Ramos (cell line): Measurements from ENCODE around the gene CELSR1.

ENCODE experiments used
- in situ Hi-C: fragments of 300-500 bp; cut with MboI; formaldehyde crosslinking; loops from one replicate; pipeline ENCODE4 v1.14.3; 2022; ENCODE audit warnings: low sequenced_read_pairs; ENCODE audit not compliant: unreplicated experiment

CELSR1 gene

GRCh38 chr22:46452195-46453005 lies 85.0 kb downstream of the CELSR1 start:
- in situ Hi-C loops, result no loop called here

DNA sequence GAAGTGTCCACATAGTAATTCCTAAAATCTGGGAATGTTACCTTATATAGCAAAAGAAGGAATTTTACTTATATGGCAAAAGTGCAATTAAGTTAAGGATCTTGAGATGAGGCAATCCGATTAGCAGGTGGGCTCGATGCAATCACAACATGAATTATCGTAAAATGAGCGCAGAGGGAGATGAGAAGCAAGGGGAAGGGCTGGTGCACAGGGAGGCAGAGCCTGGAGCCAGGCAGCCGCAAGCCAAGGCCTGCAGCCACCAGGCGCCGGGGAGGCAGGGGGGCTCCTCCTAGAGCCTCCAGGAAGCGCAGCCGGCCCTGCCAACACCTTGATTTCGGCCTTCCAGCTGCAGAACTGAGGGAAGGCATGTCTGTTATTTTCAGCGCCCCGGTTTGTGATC lies 85.7 kb downstream of the CELSR1 start:
- in situ Hi-C loops, result no loop called here

DNA sequence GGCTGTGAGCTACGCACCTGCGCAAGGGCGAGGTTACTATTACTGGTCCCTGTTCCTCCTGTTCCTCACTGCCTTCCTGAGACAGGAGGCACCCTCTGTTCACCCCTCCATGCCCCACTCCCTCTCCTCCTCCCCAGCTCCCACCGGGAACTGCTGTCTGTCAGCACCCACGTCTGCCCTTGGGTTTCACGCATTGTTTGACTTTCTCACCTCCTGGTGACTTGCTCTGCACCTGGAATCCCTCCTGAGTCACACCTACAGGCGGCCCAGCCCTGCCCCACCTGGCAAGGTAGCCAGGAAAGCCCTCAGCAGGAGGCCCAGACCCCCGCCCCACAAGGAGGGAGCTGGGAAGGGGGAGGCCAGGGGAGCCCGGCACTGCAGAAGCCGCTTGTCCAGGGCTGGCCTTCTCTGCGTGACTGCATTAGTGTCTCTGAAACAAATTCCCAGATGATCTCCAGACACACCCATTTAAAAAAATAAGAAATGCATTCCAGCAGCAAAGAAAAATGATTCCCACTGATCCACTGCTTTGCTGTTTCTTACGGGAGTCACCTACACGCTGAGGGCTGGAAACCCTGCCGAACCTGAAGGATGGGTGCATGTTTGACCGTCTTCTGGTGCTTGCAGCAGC lies 86.4 kb downstream of the CELSR1 start:
- in situ Hi-C loops, result no loop called here

GRCh38 chr22:46449974-46450745 lies 87.3 kb downstream of the CELSR1 start:
- in situ Hi-C loops, result no loop called here

DNA sequence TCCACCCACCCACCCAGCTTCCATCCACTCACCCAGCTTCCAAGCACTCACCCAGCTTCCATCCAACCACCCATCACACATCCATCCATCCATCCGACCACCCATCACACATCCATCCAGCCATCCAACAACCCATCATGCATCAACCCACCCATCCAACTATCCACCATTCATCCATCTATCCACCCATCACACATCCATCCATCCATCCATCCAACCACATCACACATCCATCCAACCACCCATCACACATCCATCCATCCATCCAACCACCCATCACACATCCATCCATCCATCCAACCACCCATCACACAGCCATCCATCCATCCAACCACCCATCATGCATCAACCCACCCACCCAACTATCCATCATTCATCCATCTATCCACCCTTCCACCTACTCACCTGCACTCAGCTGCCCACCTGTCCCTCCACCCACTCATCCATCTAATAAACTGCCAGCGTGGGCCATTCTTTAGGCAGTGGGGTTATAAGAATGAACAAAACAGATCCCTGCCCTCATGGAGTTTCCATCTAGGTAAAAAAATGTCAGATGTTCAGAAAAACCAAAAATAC lies 88.2 kb downstream of the CELSR1 start:
- in situ Hi-C loops, result no loop called here

DNA sequence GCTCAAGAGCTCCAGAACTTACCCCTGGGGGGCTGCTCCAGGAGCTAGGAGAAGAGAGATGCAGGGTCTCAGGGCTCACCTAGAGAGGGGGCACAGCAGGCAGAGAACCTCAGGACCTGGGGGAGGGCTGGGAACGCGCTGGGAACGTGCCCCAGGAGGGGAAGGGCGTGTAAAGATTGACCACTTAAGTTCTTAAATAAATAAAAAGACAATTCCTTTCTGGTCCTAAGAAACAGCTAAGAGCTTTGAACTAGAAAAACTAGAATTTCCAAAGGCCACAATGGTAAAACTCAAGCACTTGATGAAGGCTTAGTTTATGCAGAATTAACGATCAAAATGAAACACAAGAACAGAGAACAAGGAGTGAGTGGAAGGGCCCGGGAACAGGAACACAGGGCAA lies 89.1 kb downstream of the CELSR1 start:
- in situ Hi-C loops, result no loop called here

GRCh38 chr22:46447906-46448305 lies 89.5 kb downstream of the CELSR1 start:
- in situ Hi-C loops, result no loop called here

- in situ Hi-C loops, result no loop called here
Observed at GRCh38 chr22:46446799-46447198, 90.6 kb downstream of the CELSR1 start.

DNA sequence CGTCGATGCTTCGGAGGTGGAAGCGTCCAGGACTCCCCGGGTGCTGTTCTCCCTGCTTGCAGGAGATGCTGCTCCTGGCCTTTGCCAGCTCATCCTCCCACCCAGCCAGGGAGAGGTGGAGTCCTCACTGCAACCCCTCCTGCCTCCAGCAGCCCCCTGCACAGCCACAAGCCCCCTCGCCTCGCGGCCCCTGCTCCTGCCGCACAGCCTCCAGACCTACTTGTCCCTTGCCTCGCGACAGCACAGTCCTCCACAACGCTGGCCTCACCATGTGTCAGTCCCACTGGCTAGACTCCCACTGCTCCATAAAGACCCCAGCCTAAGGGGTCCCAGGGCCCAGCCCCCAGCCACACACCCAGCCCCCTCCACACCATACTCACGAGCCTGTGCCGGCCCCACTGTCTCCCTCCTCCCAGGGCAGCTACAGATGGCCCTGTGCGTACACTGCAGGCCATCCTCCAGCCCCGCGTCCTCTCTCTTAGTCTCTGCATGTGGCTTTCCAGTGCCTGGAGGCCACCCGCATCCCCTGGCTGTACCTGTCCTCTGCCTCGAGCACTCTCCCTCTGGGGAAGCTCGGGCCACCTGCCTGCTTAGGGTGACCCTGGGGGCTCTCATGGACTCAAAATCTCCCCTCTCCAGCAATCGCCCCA lies 91.5 kb downstream of the CELSR1 start:
- in situ Hi-C loops, result no loop called here

DNA sequence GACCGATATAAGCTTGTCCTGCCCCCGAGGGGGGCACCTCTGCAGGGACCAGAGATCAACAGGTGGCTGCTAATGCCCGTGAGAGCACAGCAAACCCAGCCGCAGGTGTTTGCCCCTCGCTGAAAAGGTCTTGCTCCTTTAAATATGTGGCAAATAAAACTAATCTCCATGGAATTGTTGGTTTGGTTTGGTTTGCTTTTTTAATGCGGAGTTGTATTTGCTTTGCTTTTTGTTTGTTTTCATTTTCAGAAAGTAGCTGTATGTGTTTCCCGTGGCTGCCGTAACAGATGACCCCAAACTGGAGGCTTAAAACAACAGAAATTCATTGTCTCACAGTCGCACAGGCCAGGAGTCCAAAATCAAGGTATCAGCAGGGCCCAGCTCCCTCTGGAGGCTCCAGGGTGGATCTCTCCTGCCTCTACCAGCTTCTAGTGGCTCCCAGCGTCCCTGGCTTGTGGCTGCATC lies 93.0 kb downstream of the CELSR1 start:
- in situ Hi-C loops, result no loop called here

DNA sequence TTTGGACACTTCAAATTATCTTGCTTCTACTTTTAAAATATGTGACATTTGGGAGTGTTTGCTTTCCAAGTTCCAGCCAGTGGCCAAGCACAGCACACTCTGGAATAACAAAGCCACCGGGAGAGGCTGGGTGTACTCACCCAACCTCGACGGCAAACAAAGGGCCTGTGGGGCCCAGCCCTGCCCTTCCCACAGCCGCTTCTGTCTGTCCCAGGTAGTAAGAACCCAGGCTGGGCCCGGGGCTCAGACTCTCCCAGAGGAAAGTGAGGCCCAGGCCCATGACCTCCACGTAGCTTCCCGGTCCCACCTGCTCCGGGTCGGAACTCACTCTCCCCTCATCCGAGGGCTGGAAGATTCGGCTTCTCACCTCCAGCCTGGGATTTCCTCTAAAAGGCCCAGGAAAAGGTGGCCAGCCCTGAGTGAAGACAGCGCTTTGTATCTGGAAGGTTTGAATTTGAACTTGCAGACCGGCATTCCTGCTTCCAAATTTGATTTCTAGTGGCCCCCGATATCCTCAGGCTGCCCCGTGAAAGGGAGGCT lies 93.5 kb downstream of the CELSR1 start:
- in situ Hi-C loops, result no loop called here

- in situ Hi-C loops, result no loop called here
Observed at GRCh38 chr22:46442217-46442853, 95.1 kb downstream of the CELSR1 start.

DNA sequence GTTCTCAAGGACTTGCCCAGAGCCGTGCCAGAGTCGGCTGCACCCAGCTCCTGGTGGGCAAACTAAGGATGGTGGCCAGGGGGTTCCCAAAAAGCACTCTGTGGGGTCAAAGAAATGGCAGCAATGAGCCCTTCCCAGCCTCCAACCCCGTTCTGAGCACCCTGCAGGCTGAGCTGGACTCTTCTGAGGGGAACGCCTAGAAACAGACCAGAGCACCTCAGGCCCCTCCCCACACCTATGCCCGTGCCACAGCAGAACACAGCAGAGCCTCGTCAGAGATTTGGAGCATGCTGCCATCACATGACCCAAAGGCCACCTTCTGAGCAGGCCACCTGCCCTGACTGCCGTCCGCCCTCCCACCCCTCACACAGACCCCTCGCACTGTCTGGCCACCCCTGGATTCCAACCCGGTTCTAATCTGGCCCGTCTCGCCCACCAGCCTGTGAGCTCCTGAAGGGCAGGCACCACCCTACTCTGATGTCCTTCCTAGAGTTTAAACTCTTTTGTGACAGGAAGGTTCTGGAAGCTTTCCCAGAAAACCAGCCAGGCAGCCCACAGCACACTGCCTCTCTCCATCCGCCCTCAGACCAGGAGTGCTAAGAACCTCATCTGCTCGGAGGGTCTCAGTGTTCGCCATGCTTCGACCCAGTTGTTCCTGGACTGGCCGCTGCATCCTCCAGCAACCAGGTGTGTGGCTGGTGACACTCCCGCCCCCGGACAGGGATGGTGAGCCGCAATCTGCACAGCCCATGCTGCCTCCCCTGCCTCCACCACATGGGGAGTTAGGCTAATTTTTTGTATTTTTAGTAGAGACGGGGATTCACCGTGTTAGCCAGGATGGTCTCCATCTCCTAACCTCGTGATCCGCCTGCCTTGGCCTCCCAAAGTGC lies 97.6 kb downstream of the CELSR1 start:
- in situ Hi-C loops, result no loop called here

- in situ Hi-C loops, result no loop called here
Observed at GRCh38 chr22:46439111-46439510, 98.3 kb downstream of the CELSR1 start.

GRCh38 chr22:46437671-46438440 lies 99.6 kb downstream of the CELSR1 start:
- in situ Hi-C loops, result no loop called here

DNA sequence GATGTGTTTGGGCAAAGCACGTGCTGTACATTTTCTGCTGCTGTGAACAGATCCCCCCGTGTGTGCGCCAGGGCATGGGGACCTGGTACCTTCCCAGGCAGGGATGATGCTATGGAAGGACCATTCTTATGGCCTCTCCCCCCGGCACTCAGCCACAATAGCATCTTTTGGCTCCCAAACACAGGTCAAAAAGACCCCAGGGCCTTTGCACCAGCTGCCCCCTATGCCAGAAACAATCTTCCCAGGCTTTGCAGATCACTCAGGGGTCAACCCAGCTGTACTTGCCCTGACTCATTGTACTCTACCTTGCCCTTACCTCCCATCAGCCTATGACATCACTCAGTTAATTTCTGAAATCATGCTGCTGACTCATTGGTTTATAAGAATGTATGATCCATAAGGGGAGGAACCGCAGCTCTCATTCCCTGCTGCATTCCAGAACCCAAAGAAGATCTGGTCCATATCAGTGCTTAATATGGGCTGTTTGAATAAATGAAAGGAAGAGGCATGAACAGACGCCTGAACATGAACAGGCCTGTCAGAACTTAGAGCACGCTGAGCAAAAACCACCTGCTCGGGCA lies 100.7 kb downstream of the CELSR1 start:
- in situ Hi-C loops, result no loop called here

GRCh38 chr22:46433318-46433717 lies 104.1 kb downstream of the CELSR1 start:
- in situ Hi-C loops, result no loop called here
